RPMI8226 (cell line): ENCODE results near the gene ACAN.

ENCODE experiments used
- DNase-seq: peaks from one replicate; pipeline ENCODE4 v3.0.0-alpha.2; 2015

The ACAN gene

DNA sequence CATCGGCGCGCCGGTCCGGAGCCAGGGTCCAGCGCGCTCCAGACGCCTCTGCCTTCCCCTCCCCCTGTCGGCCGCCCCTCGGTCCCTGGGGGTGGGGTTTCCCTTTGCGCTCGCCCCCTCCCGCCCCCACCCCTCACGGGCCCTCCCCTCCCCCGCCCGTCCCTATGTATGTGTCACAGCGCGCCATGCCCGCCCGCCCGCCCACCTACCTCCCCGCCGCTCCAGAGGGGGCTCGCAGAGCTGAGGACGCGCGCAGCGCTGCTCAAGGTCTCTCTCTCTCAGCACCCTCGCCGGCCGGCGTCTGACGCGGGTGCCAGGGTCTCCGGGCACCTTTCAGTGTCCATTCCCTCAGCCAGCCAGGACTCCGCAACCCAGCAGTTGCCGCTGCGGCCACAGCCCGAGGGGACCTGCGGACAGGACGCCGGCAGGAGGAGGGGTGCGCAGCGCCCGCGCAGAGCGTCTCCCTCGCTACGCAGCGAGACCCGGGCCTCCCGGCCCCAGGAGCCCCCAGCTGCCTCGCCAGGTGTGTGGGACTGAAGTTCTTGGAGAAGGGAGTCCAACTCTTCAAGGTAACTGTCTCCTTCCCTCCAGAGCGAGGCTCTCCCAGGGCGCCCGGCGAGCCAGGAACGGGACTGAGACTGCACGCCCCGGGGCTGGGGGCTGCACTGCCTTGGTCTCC lies at the start of gene ACAN:
Gene ACAN (plus strand): TSS at position 196 of the 679 bp plus-strand sequence. CDS start 32,771 bp downstream, outside the sequence.
- DNase-seq: no peak

DNA sequence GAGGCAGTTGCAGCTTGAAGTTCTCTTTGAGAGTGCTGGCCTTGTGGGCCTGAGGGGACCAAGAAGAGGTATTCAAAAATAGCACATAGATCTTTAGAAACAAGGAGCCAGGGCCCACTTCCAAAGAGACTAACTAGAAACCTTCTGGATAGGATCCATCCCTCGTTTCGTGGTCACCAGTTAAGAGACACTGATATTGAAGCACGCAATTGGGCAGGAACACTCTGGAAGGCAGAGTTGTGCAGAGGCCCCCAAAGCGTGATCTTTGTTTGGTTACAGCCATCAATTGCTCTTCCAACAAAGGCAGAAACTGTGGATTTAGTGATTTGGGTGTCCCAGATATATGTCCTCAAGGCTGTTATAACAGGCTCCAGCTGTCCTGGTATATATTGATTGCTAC lies 46.7 kb upstream of the ACAN start:
- DNase-seq: no peak

DNA sequence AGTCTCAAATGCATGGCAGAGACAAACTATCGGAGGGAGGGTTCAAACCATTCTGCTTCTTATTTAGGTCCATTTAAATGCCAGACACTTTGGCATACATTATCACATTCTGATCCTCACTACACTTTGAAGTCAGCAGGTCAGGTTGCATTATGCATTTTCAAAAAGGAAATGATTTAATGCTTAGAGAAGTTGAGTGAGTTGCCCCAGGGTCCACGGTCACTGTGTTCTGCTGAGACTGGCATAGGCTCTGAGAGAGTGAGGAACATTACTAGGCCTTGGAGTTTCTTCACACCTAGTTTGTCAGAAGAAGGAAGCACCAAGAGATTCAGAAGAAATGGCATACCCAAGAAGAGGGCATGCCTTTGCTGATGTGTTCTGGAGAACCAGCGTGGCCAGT lies 46.3 kb upstream of the ACAN start:
- no peak for DNase-seq

- DNase-seq: no peak
Measured at GRCh38 chr15:88759872-88760271, 43.4 kb upstream of the ACAN start.

GRCh38 chr15:88764448-88764847 lies 38.8 kb upstream of the ACAN start:
- no peak for DNase-seq

DNA sequence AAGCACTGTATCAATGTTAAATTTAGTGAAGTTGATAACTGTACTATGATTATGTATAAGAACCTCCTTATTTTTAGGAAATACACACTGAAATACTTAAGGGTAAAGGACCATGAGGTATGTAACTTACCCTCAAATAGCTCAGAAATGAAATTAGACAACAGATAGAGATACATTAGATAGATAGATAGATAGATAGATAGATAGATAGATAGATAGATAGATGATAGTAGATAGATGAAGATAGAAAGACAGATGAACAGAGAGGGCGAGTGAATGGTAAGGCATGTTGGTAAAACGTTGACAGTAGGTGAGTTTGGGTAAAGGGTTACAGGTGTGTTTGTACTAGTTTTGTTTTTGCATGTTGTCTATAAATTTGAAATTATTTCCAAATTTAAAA lies 38.0 kb upstream of the ACAN start:
- no peak for DNase-seq

GRCh38 chr15:88769161-88769971 lies 33.9 kb upstream of the ACAN start:
- DNase-seq: no peak

- DNase-seq: no peak
Measured at GRCh38 chr15:88775776-88776175, 27.5 kb upstream of the ACAN start.

GRCh38 chr15:88776646-88777045 lies 26.6 kb upstream of the ACAN start:
- no peak for DNase-seq

DNA sequence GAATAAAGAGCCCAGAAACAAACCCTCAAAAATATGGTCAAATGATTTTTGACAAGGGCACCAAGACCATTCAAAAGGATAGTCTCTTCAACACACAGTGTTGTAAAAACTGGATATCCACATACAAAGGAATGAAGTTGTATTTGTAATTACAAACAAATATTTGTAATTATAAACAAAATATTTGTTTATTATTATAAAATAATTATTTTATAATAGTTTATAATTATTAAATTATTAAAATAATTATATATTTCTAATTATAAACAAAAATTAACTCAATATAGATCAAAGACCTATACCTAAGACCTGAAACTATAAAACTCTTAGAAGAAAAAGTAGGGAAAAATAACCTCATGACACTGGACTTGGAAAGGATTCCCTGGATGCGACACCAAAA lies 23.3 kb upstream of the ACAN start:
- DNase-seq: no peak

GRCh38 chr15:88782465-88782864 lies 20.8 kb upstream of the ACAN start:
- no peak for DNase-seq

DNA sequence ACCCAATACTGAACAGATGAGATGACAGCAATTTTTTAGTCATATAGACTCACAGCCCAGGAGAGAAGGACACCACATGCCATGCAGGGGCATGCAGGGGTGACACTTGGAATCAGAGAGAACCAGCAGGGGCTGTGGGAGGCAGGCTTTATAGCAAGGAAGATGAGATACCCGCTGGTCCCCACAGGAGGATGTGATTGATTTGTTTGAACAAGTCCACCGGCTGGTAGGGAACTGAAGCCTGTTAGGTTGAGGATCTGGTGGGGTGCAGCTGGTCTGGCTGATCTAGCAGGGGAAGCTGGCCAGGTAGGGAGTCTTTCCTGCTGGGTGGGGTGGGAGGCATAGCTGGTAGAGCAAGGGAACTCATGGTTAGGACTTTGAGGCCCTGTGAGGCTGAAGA lies 18.0 kb upstream of the ACAN start:
- DNase-seq: no peak

- no peak for DNase-seq
Measured at GRCh38 chr15:88788036-88788435, 15.2 kb upstream of the ACAN start.

DNA sequence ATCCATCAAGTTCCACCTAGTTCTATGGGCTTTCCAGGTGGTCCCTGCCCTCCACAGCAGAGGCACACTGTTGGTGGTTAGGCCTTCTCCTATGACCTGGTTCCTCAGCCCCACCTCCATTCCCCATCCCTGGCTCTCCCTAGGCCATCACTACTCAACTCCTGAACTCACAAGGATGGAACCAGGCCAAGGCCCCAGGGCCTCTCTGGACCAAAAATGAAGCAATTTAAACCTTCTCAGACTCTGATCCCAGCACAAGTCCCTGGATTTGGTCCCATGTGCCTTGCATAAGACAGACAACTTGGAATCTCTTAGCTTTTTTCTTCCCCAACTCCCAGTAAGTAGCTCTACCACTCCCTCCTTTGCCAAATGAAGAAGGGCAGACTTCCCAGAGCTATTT lies 14.4 kb upstream of the ACAN start:
- DNase-seq: no peak

DNA sequence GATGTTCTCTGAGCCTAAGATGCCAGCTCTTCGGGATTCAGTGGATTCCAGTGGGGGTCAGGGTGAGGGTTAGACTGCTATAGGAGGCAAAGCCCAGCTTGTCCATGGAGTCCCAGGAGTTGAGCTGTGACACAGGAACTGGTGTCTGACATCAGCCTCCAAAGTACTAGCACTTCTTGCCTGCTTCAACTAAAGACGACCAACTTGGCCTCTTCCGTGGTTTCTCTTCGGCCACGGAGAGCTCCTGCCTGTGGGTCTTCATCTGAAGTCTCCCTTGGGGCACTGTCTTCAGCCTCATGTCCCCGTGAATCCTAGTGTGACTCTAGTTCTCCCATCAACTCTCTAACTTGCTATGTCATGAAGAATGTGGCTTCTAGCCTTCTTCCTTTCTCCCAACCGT lies 12.8 kb upstream of the ACAN start:
- DNase-seq: no peak

DNA sequence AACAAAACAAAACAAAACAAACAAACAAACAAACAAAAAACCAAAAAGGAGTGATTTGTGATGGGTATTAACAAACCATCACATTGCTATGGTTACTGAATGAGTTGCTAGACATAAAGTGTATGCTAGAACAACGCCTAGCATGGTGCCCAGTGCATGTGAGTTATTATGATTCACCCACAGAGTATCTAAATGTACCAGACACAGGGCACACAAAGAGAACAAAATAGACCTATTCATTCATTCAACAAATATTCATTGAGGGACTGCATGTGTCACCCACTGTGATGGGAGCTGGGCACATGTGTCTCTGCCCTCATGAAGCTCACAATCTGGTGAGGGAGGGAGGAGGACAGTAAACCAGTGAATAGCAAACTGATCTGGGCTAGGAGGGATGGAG lies 11.6 kb upstream of the ACAN start:
- no peak for DNase-seq

- no peak for DNase-seq
Measured at GRCh38 chr15:88792342-88793282, 10.6 kb upstream of the ACAN start.

DNA sequence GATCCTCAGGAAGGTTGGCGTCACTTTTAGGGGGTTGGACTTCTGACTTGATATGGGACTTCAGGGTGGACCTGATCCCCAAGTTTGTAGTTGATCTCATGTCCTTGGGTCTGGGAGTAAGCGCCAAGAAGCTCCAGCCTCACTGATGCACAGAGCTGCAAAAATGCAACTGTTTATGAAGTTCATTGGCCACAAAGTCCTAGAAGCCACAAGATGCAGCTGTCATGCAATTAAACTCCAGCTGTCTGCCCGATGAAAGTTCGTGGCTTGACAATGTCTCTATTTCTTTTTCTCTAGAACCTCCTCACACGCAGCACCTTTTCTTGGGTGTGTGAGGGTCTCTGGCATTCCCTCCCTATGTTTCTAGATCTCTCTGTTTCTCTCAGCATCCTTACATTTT lies 9.2 kb upstream of the ACAN start:
- DNase-seq: no peak

DNA sequence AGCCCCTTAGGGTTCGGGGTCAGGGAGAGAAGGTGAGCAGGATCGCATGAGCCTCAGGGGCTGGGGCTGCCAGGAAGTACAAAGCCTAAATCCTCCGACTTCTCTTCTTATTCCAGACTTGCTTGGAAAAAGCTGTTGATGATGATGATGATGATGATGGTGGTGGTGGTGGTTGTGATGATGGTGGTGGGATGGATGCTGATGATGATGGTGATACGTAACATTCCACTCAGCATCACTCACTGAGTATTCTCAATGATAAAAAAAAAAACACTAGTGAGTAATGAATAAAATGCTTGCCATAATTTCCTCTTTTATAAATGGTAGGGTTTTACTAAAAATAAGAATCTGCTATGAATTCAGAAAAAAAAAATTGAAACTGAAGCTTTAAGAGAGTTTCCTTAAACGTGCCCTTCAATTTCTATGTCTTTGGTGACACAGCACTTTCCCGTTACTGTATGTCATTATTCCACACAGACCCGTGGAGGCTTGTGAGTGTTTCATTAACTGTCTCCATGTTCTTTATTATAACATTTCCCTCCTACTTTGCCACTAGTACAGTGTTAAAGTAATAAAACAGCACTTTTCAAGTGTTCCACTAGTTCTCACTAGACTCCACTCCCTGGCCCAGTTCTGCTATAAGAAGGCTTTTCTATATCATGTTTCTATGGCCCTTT lies 5.4 kb upstream of the ACAN start:
- no peak for DNase-seq

DNA sequence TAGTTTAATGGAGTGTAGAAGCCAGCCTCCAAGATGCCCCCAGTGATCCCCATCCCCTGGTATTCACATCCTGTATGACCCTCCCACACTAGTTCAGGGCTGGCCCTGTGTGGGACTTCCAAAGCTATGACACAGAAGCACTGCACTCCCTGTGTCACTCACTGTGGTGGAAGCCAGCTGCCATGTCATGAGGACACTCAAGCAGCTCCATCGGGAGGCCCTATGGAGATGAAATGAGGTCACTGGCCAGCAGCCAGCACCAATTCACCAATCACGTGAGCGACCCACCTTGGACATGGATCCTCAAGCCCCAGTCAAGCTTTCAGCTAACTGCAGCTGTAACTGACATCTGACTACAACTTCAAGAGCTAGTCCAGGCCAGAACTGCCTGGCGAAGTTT lies 3.9 kb upstream of the ACAN start:
- no peak for DNase-seq

GRCh38 chr15:88800026-88800425 lies 3.2 kb upstream of the ACAN start:
- no peak for DNase-seq

DNA sequence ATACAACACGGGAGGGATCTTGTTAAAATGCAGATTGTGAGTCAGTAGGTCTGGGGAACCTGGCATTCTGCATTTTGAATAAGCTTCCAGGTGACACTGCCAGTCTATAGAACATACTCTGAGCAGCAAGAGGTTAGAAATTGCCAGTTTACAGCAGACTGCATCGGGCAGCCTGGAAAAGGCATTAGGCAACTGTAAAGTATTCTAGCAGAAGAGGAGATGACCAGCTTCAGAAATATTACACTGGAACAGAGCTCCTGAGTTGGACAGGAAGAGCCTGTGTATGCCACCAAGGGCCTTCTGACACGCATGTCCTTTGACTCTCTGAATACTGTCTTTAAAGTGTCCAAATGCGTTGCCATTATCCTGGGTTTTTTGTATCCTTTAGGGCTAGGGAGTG lies 2.5 kb upstream of the ACAN start:
- no peak for DNase-seq
